Kidney capillary endothelial cell (primary cell): Measurements from ENCODE around the gene FANK1.
A peak's percentile ranks its signal among the peaks of the same experiment; 100 is the strongest.
"Not testable (repeated sequence)": the region's sequence is repeated elsewhere in the genome, so short reads cannot be mapped to it uniquely, and the experiment has no call there.

ENCODE experiments used
- DNase-seq: peaks from one replicate; pipeline ENCODE4 v3.0.0-alpha.2; 2018; ENCODE audit warnings: low spot score

Gene FANK1

GRCh38 chr10:125928928-125929585 is 32.7 kb downstream of the FANK1 start:
- no peak for DNase-seq

- DNase-seq, result no peak
Measured at GRCh38 chr10:125929618-125930017, 33.3 kb downstream of the FANK1 start.

- DNase-seq, result no peak
Measured at GRCh38 chr10:125933693-125934092, 37.3 kb downstream of the FANK1 start.

GRCh38 chr10:125936331-125936730 is 40.0 kb downstream of the FANK1 start:
- no peak for DNase-seq

- no peak for DNase-seq
Measured at GRCh38 chr10:125940515-125940914, 44.2 kb downstream of the FANK1 start.

- no peak for DNase-seq
Measured at GRCh38 chr10:125951290-125951689, 54.9 kb downstream of the FANK1 start.

- DNase-seq, result no peak
Measured at GRCh38 chr10:125953778-125954385, 57.5 kb downstream of the FANK1 start.

- DNase-seq, result peak; percentile 13
Measured at GRCh38 chr10:125955766-125956165, 59.4 kb downstream of the FANK1 start.

- no peak for DNase-seq
Measured at GRCh38 chr10:125961743-125962142, 65.4 kb downstream of the FANK1 start.

GRCh38 chr10:125962200-125962599 is 65.8 kb downstream of the FANK1 start:
- no peak for DNase-seq

GRCh38 chr10:125964558-125964957 is 68.2 kb downstream of the FANK1 start:
- DNase-seq, result no peak

GRCh38 chr10:125967533-125967932 is 71.2 kb downstream of the FANK1 start:
- DNase-seq, result no peak

- DNase-seq, result not testable (repeated sequence)
Measured at GRCh38 chr10:125970077-125970630, 73.8 kb downstream of the FANK1 start.

GRCh38 chr10:125976960-125977605 is 80.7 kb downstream of the FANK1 start:
- no peak for DNase-seq

- DNase-seq, result no peak
Measured at GRCh38 chr10:125979976-125980375, 83.6 kb downstream of the FANK1 start.

GRCh38 chr10:125980521-125981035 is 84.2 kb downstream of the FANK1 start:
- DNase-seq, result no peak

- DNase-seq, result peak; percentile 72
Measured at GRCh38 chr10:125982260-125982948, 86.0 kb downstream of the FANK1 start.

GRCh38 chr10:125983161-125983560 is 86.8 kb downstream of the FANK1 start:
- no peak for DNase-seq

GRCh38 chr10:125983656-125984055 is 87.3 kb downstream of the FANK1 start:
- no peak for DNase-seq

- no peak for DNase-seq
Measured at GRCh38 chr10:125984346-125984745, 88.0 kb downstream of the FANK1 start.

- no peak for DNase-seq
Measured at GRCh38 chr10:125984865-125985495, 88.6 kb downstream of the FANK1 start.
